ENCODE data around the gene KIF12.
"Not testable (repeated sequence)": the region's sequence is repeated elsewhere in the genome, so short reads cannot be mapped to it uniquely, and the experiment has no call there.

Gene KIF12

GRCh38 chr9:114098936-114099668, at the start of gene KIF12:
KIF12 (minus strand) TSS chr9:114099292; CDS start chr9:114099276, 16 bp downstream.
- peak within 1 kb of the TSS; percentile 44 for H3K4me3 ChIP-seq (ENCODE audit: low read depth, low read length)
- DNase-seq (ENCODE audit: low read depth) = no peak

GRCh38 chr9:114146735-114147134, 47.6 kb upstream of the KIF12 start:
- DNase-seq (ENCODE audit: low read depth) = no peak
- no peak overlapping the region for H3K4me3 ChIP-seq (ENCODE audit: low read depth, low read length)

GRCh38 chr9:114143234-114143633, 44.1 kb upstream of the KIF12 start:
- no peak overlapping the region for H3K4me3 ChIP-seq (ENCODE audit: low read depth, low read length)
- no peak for DNase-seq (ENCODE audit: low read depth)

- no peak for DNase-seq (ENCODE audit: low read depth)
These were observed 42.7 kb upstream of the KIF12 start for GRCh38 chr9:114141553-114142402.

GRCh38 chr9:114140850-114141249, 41.8 kb upstream of the KIF12 start:
- no peak for DNase-seq (ENCODE audit: low read depth)
- no peak overlapping the region for H3K4me3 ChIP-seq (ENCODE audit: low read depth, low read length)

More at GRCh38 chr9:114141553-114142402, 42.7 kb upstream of the KIF12 start:
- no peak overlapping the region for H3K4me3 ChIP-seq (ENCODE audit: low read depth, low read length)

- no peak for DNase-seq (ENCODE audit: low read depth)
- H3K4me3 ChIP-seq (ENCODE audit: low read depth, low read length) = no peak overlapping the region
These were observed 41.3 kb upstream of the KIF12 start for GRCh38 chr9:114140401-114140800.

GRCh38 chr9:114139071-114139470, 40.0 kb upstream of the KIF12 start:
- H3K4me3 ChIP-seq (ENCODE audit: low read depth, low read length) = no peak overlapping the region
- no peak for DNase-seq (ENCODE audit: low read depth)

GRCh38 chr9:114138552-114138971, 39.5 kb upstream of the KIF12 start:
- DNase-seq (ENCODE audit: low read depth) = no peak
- H3K4me3 ChIP-seq (ENCODE audit: low read depth, low read length) = no peak overlapping the region

GRCh38 chr9:114137831-114138230, 38.7 kb upstream of the KIF12 start:
- no peak for DNase-seq (ENCODE audit: low read depth)
- no peak overlapping the region for H3K4me3 ChIP-seq (ENCODE audit: low read depth, low read length)

- no peak overlapping the region for H3K4me3 ChIP-seq (ENCODE audit: low read depth, low read length)
- DNase-seq (ENCODE audit: low read depth) = no peak
These were observed 35.8 kb upstream of the KIF12 start for GRCh38 chr9:114134827-114135396.

GRCh38 chr9:114132550-114132918, 33.4 kb upstream of the KIF12 start:
- DNase-seq (ENCODE audit: low read depth) = no peak
- no peak overlapping the region for H3K4me3 ChIP-seq (ENCODE audit: low read depth, low read length)

GRCh38 chr9:114131808-114132549, 32.9 kb upstream of the KIF12 start:
- H3K4me3 ChIP-seq (ENCODE audit: low read depth, low read length) = no peak overlapping the region
- no peak for DNase-seq (ENCODE audit: low read depth)

- no peak overlapping the region for H3K4me3 ChIP-seq (ENCODE audit: low read depth, low read length)
- no peak for DNase-seq (ENCODE audit: low read depth)
These were observed 31.7 kb upstream of the KIF12 start for GRCh38 chr9:114130624-114131277.

GRCh38 chr9:114130141-114130540, 31.0 kb upstream of the KIF12 start:
- no peak overlapping the region for H3K4me3 ChIP-seq (ENCODE audit: low read depth, low read length)
- DNase-seq (ENCODE audit: low read depth) = no peak

- H3K4me3 ChIP-seq (ENCODE audit: low read depth, low read length); DNase-seq (ENCODE audit: low read depth): not testable (repeated sequence)
These were observed 29.7 kb upstream of the KIF12 start for GRCh38 chr9:114128759-114129158.

- H3K4me3 ChIP-seq (ENCODE audit: low read depth, low read length) = no peak overlapping the region
- DNase-seq (ENCODE audit: low read depth) = no peak
These were observed 27.4 kb upstream of the KIF12 start for GRCh38 chr9:114126247-114127060.

GRCh38 chr9:114125476-114126013, 26.5 kb upstream of the KIF12 start:
- no peak overlapping the region for H3K4me3 ChIP-seq (ENCODE audit: low read depth, low read length)

More at GRCh38 chr9:114125476-114126013, 26.5 kb upstream of the KIF12 start:
- DNase-seq (ENCODE audit: low read depth) = no peak
